ENCODE measurements around the gene PAPPA2. TPM values are rescaled to one million over a fixed set of nuclear protein-coding genes. Genes with fewer than 3 reads are reported as not detected.

The PAPPA2 gene
- total and polyA plus RNA-seq, 9 of the 15 experiments (the other 6 are each of a cell fraction or from before 2014, with no cell fraction given), result 0.01 to 0.15 (median 0.05) TPM; not detected in 2

DNA sequence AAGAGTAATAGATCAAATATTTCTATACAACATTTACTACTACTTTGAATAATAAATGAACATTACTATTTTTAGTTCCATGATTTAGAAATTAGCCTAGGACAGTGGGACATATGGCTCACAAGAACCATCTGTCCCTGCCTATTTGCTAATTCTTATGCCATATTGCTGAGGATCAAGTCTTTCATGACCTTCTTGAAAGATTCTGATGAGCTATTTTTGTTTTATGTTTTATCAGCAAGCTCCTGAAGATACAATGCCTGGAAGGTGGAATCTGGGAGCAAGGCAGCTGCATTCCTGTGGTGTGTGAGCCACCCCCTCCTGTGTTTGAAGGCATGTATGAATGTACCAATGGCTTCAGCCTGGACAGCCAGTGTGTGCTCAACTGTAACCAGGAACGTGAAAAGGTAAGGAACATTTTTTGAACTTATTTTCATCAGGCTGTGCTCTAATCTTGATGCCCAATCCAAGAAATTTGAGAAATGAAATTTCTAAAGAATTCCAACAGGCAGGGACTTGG is 326.7 kb downstream of the PAPPA2 start (continued):
- no peak for TF ChIP-seq ZC3H11A (IDR thresholded peaks at IDR 0.05; ENCODE audit: low read depth, low read length)
- TF ChIP-seq MYNN (IDR thresholded peaks at IDR 0.05), result no peak
- TF ChIP-seq MYNN (CRISPR knock-in tag; IDR thresholded peaks at IDR 0.05), result no peak

- Histone ChIP-seq H3K9me3 (replicated peaks; ENCODE audit: control insufficient read depth, insufficient read depth, low read depth, low read length) (no peaks in the 10 kb centered on the region), H3K79me2 (ENCODE audit: control insufficient read depth, insufficient read depth, low read length) (no peaks in the 10 kb centered on the region), H3K27ac (ENCODE audit: extremely low read depth, low read depth, low read length) (no peak overlapping the region), H4K20me1 (replicated peaks; ENCODE audit: control insufficient read depth, insufficient read depth, low read length) (no peaks in the 10 kb centered on the region), H3K9ac (ENCODE audit: insufficient read depth in 1 of 2, low read depth in 2 of 2, low read length in 2 of 2) (no peak overlapping the region), H3K4me3 (no peak overlapping the region), H3K36me3 (ENCODE audit: control insufficient read depth, insufficient read depth, low read length) (no peaks in the 10 kb centered on the region), H3K27me3 (ENCODE audit: control insufficient read depth in 2 of 2, insufficient read depth in 2 of 2, low read length in 2 of 2) (peaks cover 2 to 5% of the 10 kb centered on the region in 2 experiments; a peak in 2 of 5 replicates), H2AFZ (ENCODE audit: low read depth, low read length) (no peak overlapping the region), H3K4me2 (ENCODE audit: insufficient read depth, low read length) (no peak overlapping the region), H3K9me1 (ENCODE audit: control insufficient read depth, insufficient read depth, low read length) (no peaks in the 10 kb centered on the region), H3K4me1 (replicated peaks in 1 of 2; ENCODE audit: control insufficient read depth in 2 of 2, insufficient read depth in 2 of 2, low read length in 2 of 2) (no peaks in the 10 kb centered on the region)
- CTCF ChIA-PET (ENCODE audit: low intra/inter-chr PET ratio), result no interaction called here
- intact Hi-C loops (cut with micrococcal nuclease) (no loop called here), in situ Hi-C loops (cut with MboI) (no loop called here)
- TF ChIP-seq, protein P1, sequence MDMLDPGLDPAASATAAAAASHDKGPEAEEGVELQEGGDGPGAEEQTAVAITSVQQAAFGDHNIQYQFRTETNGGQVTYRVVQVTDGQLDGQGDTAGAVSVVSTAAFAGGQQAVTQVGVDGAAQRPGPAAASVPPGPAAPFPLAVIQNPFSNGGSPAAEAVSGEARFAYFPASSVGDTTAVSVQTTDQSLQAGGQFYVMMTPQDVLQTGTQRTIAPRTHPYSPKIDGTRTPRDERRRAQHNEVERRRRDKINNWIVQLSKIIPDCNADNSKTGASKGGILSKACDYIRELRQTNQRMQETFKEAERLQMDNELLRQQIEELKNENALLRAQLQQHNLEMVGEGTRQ (CRISPR knock-in tag; IDR thresholded peaks at IDR 0.05), result no peak
- TF ChIP-seq ZNF76 (CRISPR knock-in tag; IDR thresholded peaks at IDR 0.05; ENCODE audit: borderline replicate concordance) (no peak), PURB (CRISPR knock-in tag; IDR thresholded peaks at IDR 0.05; ENCODE audit: low read depth) (no peak), ZNF431 (CRISPR knock-in tag; IDR thresholded peaks at IDR 0.05) (no peak), GMEB1 (CRISPR knock-in tag; IDR thresholded peaks at IDR 0.05) (no peak), ZNF561 (CRISPR knock-in tag; conservative IDR thresholded peaks at IDR 0.05) (no peak), ETV5 (CRISPR knock-in tag; IDR thresholded peaks at IDR 0.05; ENCODE audit: low read depth) (no peak), RNF2 (IDR thresholded peaks at IDR 0.05) (no peak), HSF4 (CRISPR knock-in tag; IDR thresholded peaks at IDR 0.05; ENCODE audit: borderline replicate concordance) (no peak)
- 3% methylated on average over 3 of the region's 3 CpGs for WGBS (ENCODE audit: insufficient coverage, low coverage, missing lambda C conversion rate)
- BruUV-seq (replicated peaks), result no TSS peak
- DNase-seq (ENCODE audit: extremely low read depth in 1 of 4, low spot score in 3 of 4), result no peak
- ATAC-seq, result no peak
- POLR2A ChIA-PET, result interaction anchor here (1.4 kb wide), 1 partner anchor 24 kb away, joined by 3 read pairs; no protein-coding TSS in a partner anchor
- no peak for FAIRE-seq
Observed at GRCh38 chr1:176790786-176791185, 327.8 kb downstream of the PAPPA2 start.
